NCI-H774 (cell line): Measurements from ENCODE around the gene RCBTB2.
"Not testable (repeated sequence)": the region's sequence is repeated elsewhere in the genome, so short reads cannot be mapped to it uniquely, and the experiment has no call there.

Source experiments
- DNase-seq: peaks from one replicate; lab custom pipeline; 2025; lab: John Stamatoyannopoulos, UW

The RCBTB2 gene

GRCh38 chr13:48494874-48495273 lies 38.0 kb downstream of the RCBTB2 start:
- DNase-seq, result no peak

- DNase-seq, result no peak
These were observed 39.0 kb downstream of the RCBTB2 start for GRCh38 chr13:48493851-48494250.

GRCh38 chr13:48493066-48493765 lies 39.7 kb downstream of the RCBTB2 start:
- DNase-seq, result no peak

- no peak for DNase-seq
These were observed 40.3 kb downstream of the RCBTB2 start for GRCh38 chr13:48492470-48493065.

GRCh38 chr13:48492096-48492440 lies 40.8 kb downstream of the RCBTB2 start:
- DNase-seq, result no peak

GRCh38 chr13:48491423-48492095 lies 41.3 kb downstream of the RCBTB2 start:
- DNase-seq, result no peak

- no peak for DNase-seq
These were observed 42.6 kb downstream of the RCBTB2 start for GRCh38 chr13:48490241-48490640.

GRCh38 chr13:48489666-48490065 lies 43.2 kb downstream of the RCBTB2 start:
- DNase-seq, result no peak

- DNase-seq, result no peak
These were observed 43.9 kb downstream of the RCBTB2 start for GRCh38 chr13:48488995-48489394.

- no peak for DNase-seq
These were observed 44.9 kb downstream of the RCBTB2 start for GRCh38 chr13:48487968-48488367.

GRCh38 chr13:48486836-48487235 lies 46.0 kb downstream of the RCBTB2 start:
- no peak for DNase-seq

- DNase-seq, result no peak
These were observed 46.5 kb downstream of the RCBTB2 start for GRCh38 chr13:48486362-48486761.

- no peak for DNase-seq
These were observed 47.4 kb downstream of the RCBTB2 start for GRCh38 chr13:48485432-48485831.

- no peak for DNase-seq
These were observed 49.3 kb downstream of the RCBTB2 start for GRCh38 chr13:48483575-48483974.

GRCh38 chr13:48478391-48478790 lies 54.5 kb downstream of the RCBTB2 start:
- no peak for DNase-seq

GRCh38 chr13:48477191-48477855 lies 55.6 kb downstream of the RCBTB2 start:
- DNase-seq, result no peak

GRCh38 chr13:48476686-48477085 lies 56.2 kb downstream of the RCBTB2 start:
- no peak for DNase-seq

- no peak for DNase-seq
These were observed 56.7 kb downstream of the RCBTB2 start for GRCh38 chr13:48476215-48476614.

- DNase-seq, result no peak
These were observed 57.6 kb downstream of the RCBTB2 start for GRCh38 chr13:48475230-48475629.

- no peak for DNase-seq
These were observed 75.2 kb downstream of the RCBTB2 start for GRCh38 chr13:48457578-48458242.

- DNase-seq, result no peak
These were observed 76.3 kb downstream of the RCBTB2 start for GRCh38 chr13:48456546-48456945.

- DNase-seq, result not testable (repeated sequence)
These were observed 81.7 kb downstream of the RCBTB2 start for GRCh38 chr13:48451196-48451595.
